GM18861 (cell line): Measurements from ENCODE around the gene E2F3.

Experiments
- ATAC-seq: cut with Tn5 transposase; IDR thresholded peaks from one replicate; pipeline ENCODE4 v1.9.1; 2021; ENCODE audit not compliant: unreplicated experiment

E2F3 gene

GRCh38 chr6:20433321-20433720, 31.6 kb downstream of the E2F3 start:
- no peak for ATAC-seq

DNA sequence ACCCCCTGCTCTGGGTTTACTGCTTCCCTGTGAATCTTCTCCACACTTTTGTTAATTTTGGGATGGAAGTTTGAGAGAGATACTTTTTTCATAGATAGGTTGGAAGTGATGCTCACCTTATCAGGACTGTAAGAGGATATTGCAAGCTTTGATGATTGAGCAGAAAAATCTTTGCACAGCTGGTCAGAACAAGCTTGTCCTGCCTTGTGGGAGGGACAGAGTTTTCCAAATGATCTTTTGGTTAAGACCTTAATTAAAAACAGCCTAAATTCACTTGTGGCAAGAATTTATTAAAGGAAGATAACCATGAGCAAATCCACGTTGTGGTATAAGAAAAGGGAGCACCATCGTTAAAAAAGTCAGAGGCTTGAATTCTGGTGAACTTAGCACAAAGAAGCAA, 32.2 kb downstream of the E2F3 start:
- no peak for ATAC-seq

DNA sequence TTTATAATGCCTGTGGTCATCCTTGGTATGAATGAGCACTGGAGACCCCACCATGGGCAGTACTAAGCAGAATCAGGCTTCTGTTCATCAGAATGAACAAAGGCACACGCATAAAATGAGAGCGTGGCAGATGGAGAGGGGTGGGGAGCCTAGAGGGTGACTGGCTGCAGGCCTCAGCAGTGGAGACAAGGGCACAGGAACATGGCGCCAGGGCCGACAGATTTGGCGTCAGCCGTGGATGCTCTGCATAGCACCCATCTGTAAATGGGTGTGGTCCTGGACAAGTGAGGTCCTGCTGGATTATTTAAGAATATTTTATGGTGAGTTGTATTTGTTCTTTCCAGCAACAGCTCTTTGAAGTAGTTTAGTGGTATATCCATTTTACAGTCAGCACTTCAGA, 33.1 kb downstream of the E2F3 start:
- ATAC-seq = no peak

DNA sequence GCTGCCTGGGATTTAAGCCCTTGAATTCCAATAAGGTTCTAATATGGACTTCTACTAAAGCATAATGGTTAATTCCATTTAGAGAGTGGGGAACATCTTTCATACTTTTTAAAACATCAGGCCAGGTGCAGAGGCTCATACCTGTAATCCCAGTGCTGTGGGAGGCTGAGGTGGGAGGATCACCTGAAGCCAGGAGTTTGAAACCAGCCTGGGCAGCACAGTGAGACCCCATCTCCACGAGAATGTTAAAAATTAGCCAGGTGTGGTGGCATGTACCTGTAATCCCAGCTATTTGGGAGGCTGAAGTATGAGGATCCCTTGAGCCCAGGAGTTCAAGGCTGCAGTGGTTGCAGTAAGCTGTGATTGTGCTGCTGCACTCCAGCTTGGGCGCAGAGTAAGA, 35.0 kb downstream of the E2F3 start:
- ATAC-seq = no peak

DNA sequence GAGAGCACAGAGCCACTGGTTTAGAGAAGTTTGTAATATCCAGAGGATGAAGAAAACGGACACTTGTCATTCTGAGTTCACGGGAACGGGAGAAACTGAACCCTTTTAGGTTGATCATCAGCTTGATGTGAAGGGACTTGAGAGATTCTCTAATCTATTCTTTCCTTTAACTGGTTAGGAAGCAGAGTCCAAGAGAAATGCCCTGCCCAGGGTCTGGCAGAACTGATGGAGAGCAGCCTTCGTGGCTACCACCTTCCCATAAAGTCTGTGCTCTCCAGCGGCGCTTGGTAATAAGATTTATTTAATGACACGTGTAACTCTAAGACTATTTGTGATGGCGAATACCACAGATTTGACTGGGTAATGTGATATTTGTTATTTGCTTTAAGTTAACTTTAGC, 36.0 kb downstream of the E2F3 start:
- ATAC-seq = no peak

DNA sequence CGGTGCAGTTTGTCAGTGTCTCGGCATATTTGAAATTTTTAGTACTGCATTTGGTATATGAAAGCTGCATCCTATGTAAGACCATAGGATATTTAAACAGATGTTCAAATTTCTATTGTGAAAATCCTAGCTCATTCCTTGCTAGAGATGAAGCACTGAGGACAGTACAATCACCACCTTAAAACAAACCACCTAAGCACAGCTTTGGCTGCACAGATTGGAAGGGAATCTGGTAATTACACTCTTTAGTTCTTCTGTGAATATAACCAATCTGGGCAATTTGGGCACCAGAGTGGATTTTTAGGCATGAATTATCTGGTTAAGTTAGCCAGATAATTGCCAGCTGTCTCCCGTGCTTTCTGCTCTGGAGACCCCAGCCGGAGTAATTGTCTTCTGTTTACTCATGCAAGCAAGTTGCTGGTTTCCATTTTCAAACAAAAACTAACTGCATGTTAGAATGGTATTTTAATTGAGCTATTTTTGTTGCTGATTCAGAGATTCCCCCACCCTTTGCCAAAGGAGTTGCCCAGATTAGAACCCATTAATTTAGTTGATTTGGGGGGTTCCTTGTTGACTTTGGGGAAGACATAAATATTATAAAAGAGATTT, 36.9 kb downstream of the E2F3 start:
- ATAC-seq = no peak

DNA sequence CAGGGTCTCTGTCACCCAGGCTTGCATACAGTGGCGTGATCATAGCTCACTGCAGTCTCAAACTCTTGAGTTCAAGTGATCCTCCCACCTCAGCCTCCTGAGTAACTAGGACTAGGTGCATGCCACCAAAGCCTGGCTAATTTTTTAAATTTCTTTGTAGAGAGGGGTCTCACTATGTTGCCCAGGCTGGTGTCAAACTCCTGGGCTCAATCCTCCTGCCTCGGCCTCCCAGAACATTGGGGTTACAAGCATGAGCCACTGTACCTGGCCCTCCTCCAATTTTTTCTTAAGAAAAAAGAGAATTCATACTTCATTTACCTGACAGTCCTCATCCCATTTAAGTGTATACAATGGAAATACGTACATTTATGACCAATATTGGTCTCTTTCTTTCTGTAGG, 37.9 kb downstream of the E2F3 start:
- ATAC-seq = no peak

DNA sequence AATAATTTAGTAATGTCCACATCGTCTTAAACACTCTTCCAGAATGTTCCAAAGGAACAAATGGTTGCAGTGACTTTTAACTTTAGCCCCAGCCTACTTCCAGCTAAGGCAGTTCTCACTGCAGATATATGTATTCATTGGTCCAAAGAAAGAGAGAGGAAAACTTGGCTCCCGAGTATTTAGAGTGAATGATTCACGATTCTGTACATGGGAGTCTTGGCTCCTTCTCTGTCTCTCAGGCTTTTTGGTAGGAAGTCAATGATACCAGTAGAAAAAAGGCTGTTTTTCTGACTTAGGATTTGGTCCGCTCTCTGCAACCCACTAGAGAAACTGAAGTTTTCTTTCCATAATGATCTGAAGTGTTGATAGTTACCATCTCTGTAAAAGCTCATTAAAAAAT, 38.6 kb downstream of the E2F3 start:
- ATAC-seq = no peak

- ATAC-seq = no peak
These were observed 39.6 kb downstream of the E2F3 start for GRCh38 chr6:20441236-20441635.

- ATAC-seq = no peak
These were observed 40.2 kb downstream of the E2F3 start for GRCh38 chr6:20441921-20442320.

- ATAC-seq = no peak
These were observed 43.1 kb downstream of the E2F3 start for GRCh38 chr6:20444786-20445271.

- ATAC-seq = no peak
These were observed 45.5 kb downstream of the E2F3 start for GRCh38 chr6:20447157-20447556.

GRCh38 chr6:20447581-20448132, 46.0 kb downstream of the E2F3 start:
- ATAC-seq = no peak

- no peak for ATAC-seq
These were observed 47.1 kb downstream of the E2F3 start for GRCh38 chr6:20448828-20449227.

- ATAC-seq = no peak
These were observed 52.6 kb downstream of the E2F3 start for GRCh38 chr6:20454204-20454824.

GRCh38 chr6:20455251-20455940, 53.7 kb downstream of the E2F3 start:
- no peak for ATAC-seq

- no peak for ATAC-seq
These were observed 56.6 kb downstream of the E2F3 start for GRCh38 chr6:20458027-20458894.

GRCh38 chr6:20459682-20460081, 58.0 kb downstream of the E2F3 start:
- no peak for ATAC-seq

DNA sequence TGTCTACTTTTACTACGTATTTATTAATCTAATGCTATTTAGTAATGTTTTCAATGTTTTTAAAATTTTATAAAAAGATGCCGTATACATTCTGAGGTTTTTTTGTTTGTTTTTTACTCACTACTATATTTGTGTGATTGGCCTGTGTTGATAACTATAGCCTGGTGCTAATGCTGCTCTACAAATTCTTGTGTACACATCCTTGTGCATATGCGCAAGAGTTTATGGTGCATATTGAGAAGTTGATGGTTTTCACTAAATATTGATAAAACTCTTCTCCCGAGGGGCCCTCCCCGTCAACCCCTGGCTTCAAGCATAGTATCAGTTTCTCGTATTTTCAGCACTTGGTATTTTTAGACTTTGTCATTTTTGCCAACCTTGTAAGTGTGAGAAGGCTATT, 59.9 kb downstream of the E2F3 start:
- no peak for ATAC-seq

GRCh38 chr6:20463396-20463795, 61.7 kb downstream of the E2F3 start:
- ATAC-seq = peak; percentile 54

- ATAC-seq = no peak
These were observed 62.4 kb downstream of the E2F3 start for GRCh38 chr6:20464041-20464440.
